Hepatocyte (in vitro differentiated cells): ENCODE data around the gene RREB1. TPM values are rescaled to one million over a fixed set of nuclear protein-coding genes. Genes with fewer than 3 reads are reported as not detected.
A peak's percentile ranks its signal among the peaks of the same experiment; 100 is the strongest.

ENCODE experiments used
- DNase-seq: peaks from one replicate; pipeline ENCODE4 v3.0.0-alpha.2; 2016; ENCODE audit warnings: low spot score
- H2AFZ ChIP-seq: fragments of 200-600 bp; sonication (generic); 2 replicates; pipeline ENCODE4 v1.6.0; 2016; ENCODE audit warnings: antibody characterized with exemption, mild to moderate bottlenecking
- H3K27ac ChIP-seq: fragments of 200-600 bp; sonication (generic); 2 replicates; pipeline ENCODE4 v1.5.1; 2016; ENCODE audit warnings: mild to moderate bottlenecking
- H3K27me3 ChIP-seq: fragments of 200-600 bp; sonication (generic); 2 replicates; pipeline ENCODE4 v1.6.1; 2016
- H3K36me3 ChIP-seq: fragments of 200-600 bp; sonication (generic); replicated peaks from 2 replicates; pipeline ENCODE4 v1.5.1; 2016; ENCODE audit warnings: low read depth; ENCODE audit not compliant: insufficient read depth
- H3K4me1 ChIP-seq: fragments of 200-600 bp; sonication (generic); 2 replicates; pipeline ENCODE4 v1.5.1; 2016; ENCODE audit warnings: mild to moderate bottlenecking, moderate library complexity; ENCODE audit not compliant: insufficient read depth
- H3K4me2 ChIP-seq: fragments of 200-600 bp; sonication (generic); 2 replicates; pipeline ENCODE4 v1.6.0; 2016
- H3K4me3 ChIP-seq: fragments of 200-600 bp; sonication (generic); 2 replicates; pipeline ENCODE4 v1.5.1; 2016; ENCODE audit warnings: mild to moderate bottlenecking
- H3K79me2 ChIP-seq: fragments of 200-600 bp; sonication (generic); 2 replicates; pipeline ENCODE4 v1.6.0; 2017; ENCODE audit warnings: mild to moderate bottlenecking
- H3K9me2 ChIP-seq: fragments of 200-600 bp; sonication (generic); replicated peaks from 2 replicates; pipeline ENCODE4 v1.6.0; 2017; ENCODE audit warnings: mild to moderate bottlenecking; ENCODE audit not compliant: insufficient read depth
- H3K9me3 ChIP-seq: fragments of 200-600 bp; sonication (generic); 2 replicates; pipeline ENCODE4 v1.5.1; 2016; ENCODE audit warnings: low read depth, mild to moderate bottlenecking
- H4K20me1 ChIP-seq: fragments of 200-600 bp; sonication (generic); 2 replicates; pipeline ENCODE4 v1.6.0; 2016; ENCODE audit warnings: mild to moderate bottlenecking; ENCODE audit not compliant: insufficient read depth, poor library complexity, severe bottlenecking
- EZH2 ChIP-seq: fragments of 200-600 bp; sonication (generic); IDR thresholded peaks from 2 replicates; pipeline ENCODE4 v1.6.1; 2016; ENCODE audit warnings: antibody characterized with exemption, mild to moderate bottlenecking, borderline replicate concordance
- EZH2phosphoT487 ChIP-seq: fragments of 200-600 bp; sonication (generic); IDR thresholded peaks from one replicate; pipeline ENCODE4 v1.6.1; 2018; ENCODE audit warnings: antibody characterized with exemption, mild to moderate bottlenecking, low read depth, moderate library complexity; ENCODE audit not compliant: unreplicated experiment, severe bottlenecking
- WGBS: methylation state at CpG from one replicate; pipeline ENCODE4 v1.1.6; 2016; ENCODE audit warnings: low lambda C conversion rate; ENCODE audit errors: missing lambda C conversion rate; 5-methylcytosine and 5-hydroxymethylcytosine counted together
- polyA plus RNA-seq: library from polyadenylated mRNA; unstranded; fragments of >200 nt; fragmentation: Nextera tagmentation; extraction: Ambion mirVana; gene quantifications from 2 replicates; pipeline ENCODE4 v1.2.1, GENCODE V29; 2016
- total RNA-seq: library from RNA; depleted of rRNA; stranded (reverse); fragments of >200 nt; gene quantifications from 2 replicates; pipeline ENCODE4 v1.2.3, GENCODE V29; 2014
- TF ChIP-seq, protein P1 (sequence below): fragments of 200-600 bp; sonication (generic); IDR thresholded peaks from 2 replicates; pipeline ENCODE4 v1.5.1; 2016; ENCODE audit warnings: antibody characterized with exemption, mild to moderate bottlenecking; ENCODE audit not compliant: poor library complexity

The RREB1 gene
- total and polyA plus RNA-seq, 2 experiments from 2014 or later = 15.2 to 28.7 TPM

DNA sequence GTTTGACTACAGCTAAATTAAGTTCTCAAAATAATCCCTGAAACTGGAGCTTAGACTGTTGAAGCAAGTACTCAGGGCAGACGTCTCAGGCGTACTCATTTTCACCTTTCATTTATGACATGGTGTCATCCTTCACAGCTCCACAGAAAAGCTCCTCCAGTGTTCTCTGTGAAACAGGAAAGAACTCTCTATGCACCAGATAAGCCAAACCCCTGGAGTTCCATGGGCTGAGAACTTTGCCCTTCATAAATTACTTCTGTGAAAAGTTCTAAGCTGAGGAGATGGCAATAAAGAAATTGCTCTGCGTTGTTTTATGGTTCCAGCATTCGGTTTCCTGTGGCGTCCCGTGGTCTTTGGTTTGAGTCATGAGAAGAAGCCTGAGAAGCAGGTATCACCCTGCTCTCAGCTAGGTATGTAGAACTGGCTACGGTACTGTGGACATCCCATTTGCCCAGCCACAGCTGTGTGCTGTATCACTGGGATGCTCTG lies 20.2 kb upstream of the RREB1 start:
- TF ChIP-seq EZH2 = no peak
- TF ChIP-seq EZH2phosphoT487 = no peak
- TF ChIP-seq, protein P1, sequence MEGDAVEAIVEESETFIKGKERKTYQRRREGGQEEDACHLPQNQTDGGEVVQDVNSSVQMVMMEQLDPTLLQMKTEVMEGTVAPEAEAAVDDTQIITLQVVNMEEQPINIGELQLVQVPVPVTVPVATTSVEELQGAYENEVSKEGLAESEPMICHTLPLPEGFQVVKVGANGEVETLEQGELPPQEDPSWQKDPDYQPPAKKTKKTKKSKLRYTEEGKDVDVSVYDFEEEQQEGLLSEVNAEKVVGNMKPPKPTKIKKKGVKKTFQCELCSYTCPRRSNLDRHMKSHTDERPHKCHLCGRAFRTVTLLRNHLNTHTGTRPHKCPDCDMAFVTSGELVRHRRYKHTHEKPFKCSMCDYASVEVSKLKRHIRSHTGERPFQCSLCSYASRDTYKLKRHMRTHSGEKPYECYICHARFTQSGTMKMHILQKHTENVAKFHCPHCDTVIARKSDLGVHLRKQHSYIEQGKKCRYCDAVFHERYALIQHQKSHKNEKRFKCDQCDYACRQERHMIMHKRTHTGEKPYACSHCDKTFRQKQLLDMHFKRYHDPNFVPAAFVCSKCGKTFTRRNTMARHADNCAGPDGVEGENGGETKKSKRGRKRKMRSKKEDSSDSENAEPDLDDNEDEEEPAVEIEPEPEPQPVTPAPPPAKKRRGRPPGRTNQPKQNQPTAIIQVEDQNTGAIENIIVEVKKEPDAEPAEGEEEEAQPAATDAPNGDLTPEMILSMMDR = no peak
- H3K4me1 ChIP-seq = peaks cover 11% of the 10 kb centered on the region
- no peak overlapping the region for H3K4me3 ChIP-seq
- peak overlapping the region; percentile 51 for H3K4me2 ChIP-seq
- H3K27ac ChIP-seq = peak overlapping the region; percentile 87
- H4K20me1 ChIP-seq = no peaks in the 10 kb centered on the region
- no peaks in the 10 kb centered on the region for H3K9me2 ChIP-seq
- no peaks in the 10 kb centered on the region for H3K79me2 ChIP-seq
- DNase-seq = peak; percentile 75
- no peak overlapping the region for H2AFZ ChIP-seq
- no peaks in the 10 kb centered on the region for H3K36me3 ChIP-seq
- H3K27me3 ChIP-seq = no peaks in the 10 kb centered on the region
- H3K9me3 ChIP-seq = no peaks in the 10 kb centered on the region
- 64% methylated on average over 7 of the region's 7 CpGs for WGBS

DNA sequence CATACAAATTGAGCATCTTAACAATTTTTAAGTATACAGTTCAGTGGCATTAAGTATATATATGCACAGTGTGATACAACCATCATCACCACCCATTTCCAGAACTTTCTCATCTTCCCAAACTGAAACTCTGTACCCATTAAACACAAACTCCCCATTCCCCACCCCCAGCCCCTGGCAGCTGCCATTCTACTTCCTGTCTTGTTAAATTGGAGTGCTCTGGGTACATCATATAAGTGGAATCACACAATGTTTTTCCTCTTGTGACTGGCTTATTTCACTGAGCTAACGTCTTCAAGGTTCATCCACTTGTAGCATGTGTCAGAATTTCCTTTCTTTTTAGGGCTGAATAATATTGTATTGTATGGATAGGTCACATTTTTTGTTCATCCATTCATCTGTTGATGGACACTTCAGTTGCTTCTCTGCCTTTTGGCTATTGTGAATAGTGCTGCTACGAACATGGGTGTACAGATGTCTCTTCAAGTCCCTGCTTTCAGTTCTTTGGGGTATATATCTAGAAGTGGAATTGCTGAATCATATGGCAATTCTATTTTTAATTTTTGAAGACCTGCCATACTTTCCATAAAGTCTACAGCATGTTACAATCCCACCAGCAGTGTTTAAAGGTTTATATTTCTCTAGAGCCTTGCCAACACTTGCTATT lies 19.6 kb upstream of the RREB1 start:
- 85% methylated on average over 2 of the region's 2 CpGs for WGBS
- DNase-seq = no peak
- Histone ChIP-seq H4K20me1 (no peaks in the 10 kb centered on the region), H3K4me2 (no peak overlapping the region), H3K36me3 (no peaks in the 10 kb centered on the region), H3K79me2 (no peaks in the 10 kb centered on the region), H3K4me3 (no peak overlapping the region), H3K27ac (peak overlapping the region; percentile 44), H2AFZ (no peak overlapping the region), H3K9me2 (no peaks in the 10 kb centered on the region), H3K27me3 (no peaks in the 10 kb centered on the region), H3K4me1 (peaks cover 11% of the 10 kb centered on the region), H3K9me3 (no peaks in the 10 kb centered on the region)
- no peak for TF ChIP-seq EZH2
- TF ChIP-seq, protein P1 = no peak

DNA sequence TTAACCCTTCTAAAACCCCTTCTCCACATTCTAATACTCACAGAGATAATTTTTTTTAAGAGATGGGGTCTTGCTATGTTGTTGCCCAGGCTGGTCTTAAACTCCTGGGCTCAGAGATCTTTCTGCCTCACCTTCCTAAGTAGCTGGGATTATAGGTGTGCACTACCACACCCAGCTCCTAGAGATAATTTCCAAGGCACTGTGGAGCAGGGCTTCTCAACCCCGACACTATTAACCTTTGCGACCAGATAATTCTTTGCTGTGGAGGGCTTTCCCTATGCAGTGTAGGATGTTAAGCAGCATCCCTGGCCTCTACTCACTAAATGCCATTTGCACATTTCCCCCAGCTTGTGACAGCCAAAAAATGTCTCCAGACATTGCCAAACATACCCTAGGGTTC lies 8.8 kb upstream of the RREB1 start:
- Histone ChIP-seq H3K9me2 (no peaks in the 10 kb centered on the region), H3K36me3 (no peaks in the 10 kb centered on the region), H3K27me3 (no peaks in the 10 kb centered on the region), H4K20me1 (no peaks in the 10 kb centered on the region), H3K4me2 (no peak overlapping the region), H3K4me1 (no peaks in the 10 kb centered on the region), H3K9me3 (no peaks in the 10 kb centered on the region), H3K4me3 (no peak overlapping the region), H2AFZ (no peak overlapping the region), H3K27ac (no peak overlapping the region), H3K79me2 (no peaks in the 10 kb centered on the region)
- DNase-seq = no peak
- 52% methylated on average over 2 of the region's 2 CpGs for WGBS
- TF ChIP-seq EZH2phosphoT487 = no peak
- TF ChIP-seq, protein P1 = no peak
- TF ChIP-seq EZH2 = no peak
